Esophagus muscularis mucosa (tissue), 3 donors: ENCODE data around the gene RABEPK.

Source experiments
- EP300 ChIP-seq: sonication (generic); formaldehyde crosslinking; IDR thresholded peaks from one replicate; pipeline ENCODE4 v1.6.1; 2017; ENCODE audit warnings: antibody characterized with exemption
- TF ChIP-seq, protein P1 (sequence below), 3 experiments: fragments of 200-600 bp in 2 of 3; fragments of 450-650 bp in 1 of 3; sonication (generic) in 2 of 3; IDR thresholded peaks; one replicate each; pipeline ENCODE4 v1.5.1; 2017 to 2019; ENCODE audit warnings: antibody characterized with exemption in 3 of 3, mild to moderate bottlenecking in 2 of 3, moderate library complexity in 1 of 3

DNA sequence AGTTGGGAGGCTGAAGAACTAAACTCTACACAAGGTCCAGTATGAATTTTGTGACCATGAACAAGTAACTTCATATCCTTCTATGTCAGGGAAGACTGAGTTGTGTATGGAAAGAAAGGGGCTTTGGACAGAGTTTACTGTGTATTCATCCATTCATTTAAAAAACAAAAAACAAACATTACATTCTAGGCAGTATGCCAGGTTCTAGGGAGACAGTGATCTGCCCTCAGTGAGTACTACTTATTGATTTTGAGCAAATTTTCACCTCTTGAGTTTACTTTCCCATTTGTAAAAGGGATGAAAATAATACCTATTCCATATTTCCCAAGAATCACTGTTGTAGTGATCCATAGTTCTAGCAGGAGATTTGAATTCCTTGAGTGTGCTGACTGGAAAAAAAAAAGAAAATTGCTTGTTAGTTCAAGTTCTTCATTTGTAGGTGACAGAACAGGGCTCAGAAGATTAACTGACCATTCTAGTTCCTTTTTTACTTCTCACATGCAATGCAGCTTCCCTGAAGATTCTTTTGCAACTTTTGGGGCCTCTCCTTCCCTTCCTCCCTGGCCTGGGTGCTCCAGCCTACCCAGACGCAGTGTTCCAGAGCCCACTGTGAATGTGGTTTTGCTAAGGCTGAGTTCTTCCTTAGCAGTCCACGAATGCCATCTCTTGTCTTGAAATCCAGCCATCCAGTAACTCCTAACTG lies 58.6 kb downstream of the RABEPK start:
- TF ChIP-seq, protein P1, sequence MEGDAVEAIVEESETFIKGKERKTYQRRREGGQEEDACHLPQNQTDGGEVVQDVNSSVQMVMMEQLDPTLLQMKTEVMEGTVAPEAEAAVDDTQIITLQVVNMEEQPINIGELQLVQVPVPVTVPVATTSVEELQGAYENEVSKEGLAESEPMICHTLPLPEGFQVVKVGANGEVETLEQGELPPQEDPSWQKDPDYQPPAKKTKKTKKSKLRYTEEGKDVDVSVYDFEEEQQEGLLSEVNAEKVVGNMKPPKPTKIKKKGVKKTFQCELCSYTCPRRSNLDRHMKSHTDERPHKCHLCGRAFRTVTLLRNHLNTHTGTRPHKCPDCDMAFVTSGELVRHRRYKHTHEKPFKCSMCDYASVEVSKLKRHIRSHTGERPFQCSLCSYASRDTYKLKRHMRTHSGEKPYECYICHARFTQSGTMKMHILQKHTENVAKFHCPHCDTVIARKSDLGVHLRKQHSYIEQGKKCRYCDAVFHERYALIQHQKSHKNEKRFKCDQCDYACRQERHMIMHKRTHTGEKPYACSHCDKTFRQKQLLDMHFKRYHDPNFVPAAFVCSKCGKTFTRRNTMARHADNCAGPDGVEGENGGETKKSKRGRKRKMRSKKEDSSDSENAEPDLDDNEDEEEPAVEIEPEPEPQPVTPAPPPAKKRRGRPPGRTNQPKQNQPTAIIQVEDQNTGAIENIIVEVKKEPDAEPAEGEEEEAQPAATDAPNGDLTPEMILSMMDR (IDR thresholded peaks at IDR 0.05), result no peak
- no peak for TF ChIP-seq EP300
